PC-9 (cell line): ENCODE data around the gene TMEM44.

ENCODE experiments used
- EZH2 ChIP-seq: fragments of 200-600 bp; sonication (generic); IDR thresholded peaks from 2 replicates; pipeline ENCODE4 v1.8.0; 2017; ENCODE audit warnings: antibody characterized with exemption, low read depth
- TF ChIP-seq, protein P1 (sequence below): fragments of 200-600 bp; sonication (generic); conservative IDR thresholded peaks from 2 replicates; pipeline ENCODE4 v1.6.1; 2017; ENCODE audit warnings: mixed run types, antibody characterized with exemption, mild to moderate bottlenecking, moderate library complexity

DNA sequence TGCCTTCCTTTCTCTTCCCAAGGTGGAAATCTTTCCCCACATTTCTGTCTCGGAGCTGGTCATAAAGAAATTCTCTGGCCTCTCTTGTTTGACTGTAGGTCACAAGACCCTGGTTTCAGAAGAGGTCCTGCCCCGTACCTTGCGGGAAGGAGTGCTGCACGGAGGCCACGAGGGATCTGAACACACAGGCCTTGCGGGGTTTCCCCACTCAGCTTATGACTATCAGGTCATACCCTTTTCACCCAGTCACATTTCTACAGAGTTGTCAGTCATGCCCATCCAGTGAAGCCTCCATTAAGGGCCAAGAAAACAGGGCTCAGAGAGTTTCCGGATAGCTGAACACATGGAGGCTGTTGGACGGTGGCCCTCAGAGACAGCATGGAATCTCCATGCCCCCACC, 91.7 kb downstream of the TMEM44 start:
- TF ChIP-seq, protein P1, sequence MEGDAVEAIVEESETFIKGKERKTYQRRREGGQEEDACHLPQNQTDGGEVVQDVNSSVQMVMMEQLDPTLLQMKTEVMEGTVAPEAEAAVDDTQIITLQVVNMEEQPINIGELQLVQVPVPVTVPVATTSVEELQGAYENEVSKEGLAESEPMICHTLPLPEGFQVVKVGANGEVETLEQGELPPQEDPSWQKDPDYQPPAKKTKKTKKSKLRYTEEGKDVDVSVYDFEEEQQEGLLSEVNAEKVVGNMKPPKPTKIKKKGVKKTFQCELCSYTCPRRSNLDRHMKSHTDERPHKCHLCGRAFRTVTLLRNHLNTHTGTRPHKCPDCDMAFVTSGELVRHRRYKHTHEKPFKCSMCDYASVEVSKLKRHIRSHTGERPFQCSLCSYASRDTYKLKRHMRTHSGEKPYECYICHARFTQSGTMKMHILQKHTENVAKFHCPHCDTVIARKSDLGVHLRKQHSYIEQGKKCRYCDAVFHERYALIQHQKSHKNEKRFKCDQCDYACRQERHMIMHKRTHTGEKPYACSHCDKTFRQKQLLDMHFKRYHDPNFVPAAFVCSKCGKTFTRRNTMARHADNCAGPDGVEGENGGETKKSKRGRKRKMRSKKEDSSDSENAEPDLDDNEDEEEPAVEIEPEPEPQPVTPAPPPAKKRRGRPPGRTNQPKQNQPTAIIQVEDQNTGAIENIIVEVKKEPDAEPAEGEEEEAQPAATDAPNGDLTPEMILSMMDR = no peak
- no peak for TF ChIP-seq EZH2
